ENCODE data around the gene UBE2L5.
A peak's percentile ranks its signal among the peaks of the same experiment; 100 is the strongest.

UBE2L5 gene

DNA sequence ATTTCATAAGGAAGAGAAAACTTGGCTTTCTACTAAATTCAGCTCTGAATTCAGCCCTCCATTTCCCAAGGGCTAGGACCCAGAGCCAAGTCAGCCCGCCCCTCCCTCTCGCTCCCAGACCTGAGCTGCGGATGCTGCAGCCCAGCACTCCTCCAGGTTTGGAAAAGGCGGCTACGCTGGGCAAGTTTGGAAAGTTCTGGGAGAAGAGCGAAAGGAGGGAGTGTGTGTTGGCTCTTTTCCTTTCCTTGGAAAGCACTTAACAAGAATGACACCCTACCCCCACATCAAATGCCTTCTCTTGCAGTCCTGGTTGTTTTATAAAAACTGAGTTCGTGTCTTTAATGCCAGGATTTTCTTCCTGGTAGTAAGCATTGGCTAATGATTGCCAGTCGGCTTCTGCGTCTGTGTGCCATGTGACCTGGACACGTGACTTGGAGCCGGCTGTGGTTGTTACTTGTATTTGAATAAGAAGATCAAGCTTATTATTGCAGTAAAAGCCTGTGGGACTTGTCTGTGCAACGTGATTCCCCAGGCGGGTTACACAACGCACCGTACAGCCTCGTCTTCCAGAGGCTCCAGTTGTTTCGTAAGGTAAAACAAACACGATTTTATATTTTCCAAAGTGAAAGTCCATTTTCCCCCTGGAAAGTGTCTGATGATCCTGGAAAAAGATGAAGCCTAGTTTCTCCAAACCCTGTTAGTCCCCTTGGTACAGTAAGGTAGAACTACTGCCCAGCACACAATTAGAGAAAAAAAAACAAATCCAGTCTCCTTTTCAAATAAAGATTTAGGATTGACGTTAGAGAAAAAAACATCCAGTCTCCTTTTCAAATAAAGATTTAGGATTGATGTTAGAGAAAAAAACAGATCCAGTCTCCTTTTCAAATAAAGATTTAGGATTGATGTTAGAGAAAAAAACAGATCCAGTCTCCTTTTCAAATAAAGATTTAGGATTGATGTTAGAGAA, 26.8 kb upstream of the UBE2L5 start:
- peak overlapping the region; percentile 98 for H3K27ac ChIP-seq
- DNase-seq (ENCODE audit: low spot score): peak; percentile 67
- TF ChIP-seq, protein P1, sequence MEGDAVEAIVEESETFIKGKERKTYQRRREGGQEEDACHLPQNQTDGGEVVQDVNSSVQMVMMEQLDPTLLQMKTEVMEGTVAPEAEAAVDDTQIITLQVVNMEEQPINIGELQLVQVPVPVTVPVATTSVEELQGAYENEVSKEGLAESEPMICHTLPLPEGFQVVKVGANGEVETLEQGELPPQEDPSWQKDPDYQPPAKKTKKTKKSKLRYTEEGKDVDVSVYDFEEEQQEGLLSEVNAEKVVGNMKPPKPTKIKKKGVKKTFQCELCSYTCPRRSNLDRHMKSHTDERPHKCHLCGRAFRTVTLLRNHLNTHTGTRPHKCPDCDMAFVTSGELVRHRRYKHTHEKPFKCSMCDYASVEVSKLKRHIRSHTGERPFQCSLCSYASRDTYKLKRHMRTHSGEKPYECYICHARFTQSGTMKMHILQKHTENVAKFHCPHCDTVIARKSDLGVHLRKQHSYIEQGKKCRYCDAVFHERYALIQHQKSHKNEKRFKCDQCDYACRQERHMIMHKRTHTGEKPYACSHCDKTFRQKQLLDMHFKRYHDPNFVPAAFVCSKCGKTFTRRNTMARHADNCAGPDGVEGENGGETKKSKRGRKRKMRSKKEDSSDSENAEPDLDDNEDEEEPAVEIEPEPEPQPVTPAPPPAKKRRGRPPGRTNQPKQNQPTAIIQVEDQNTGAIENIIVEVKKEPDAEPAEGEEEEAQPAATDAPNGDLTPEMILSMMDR (conservative IDR thresholded peaks at IDR 0.05; ENCODE audit: low read depth): no peak
- ChIA-PET CTCF (interaction anchor here (0.6 to 1.1 kb wide), 4 partner anchors 12 to 173 kb away, joined by 3 to 4 read pairs (median 4); no protein-coding TSS in a partner anchor), POLR2A (ENCODE audit: low non-redundant PET) (interaction anchor here (0.6 kb wide), 1 partner anchor 263 kb away, joined by 3 read pairs; no protein-coding TSS in a partner anchor)

DNA sequence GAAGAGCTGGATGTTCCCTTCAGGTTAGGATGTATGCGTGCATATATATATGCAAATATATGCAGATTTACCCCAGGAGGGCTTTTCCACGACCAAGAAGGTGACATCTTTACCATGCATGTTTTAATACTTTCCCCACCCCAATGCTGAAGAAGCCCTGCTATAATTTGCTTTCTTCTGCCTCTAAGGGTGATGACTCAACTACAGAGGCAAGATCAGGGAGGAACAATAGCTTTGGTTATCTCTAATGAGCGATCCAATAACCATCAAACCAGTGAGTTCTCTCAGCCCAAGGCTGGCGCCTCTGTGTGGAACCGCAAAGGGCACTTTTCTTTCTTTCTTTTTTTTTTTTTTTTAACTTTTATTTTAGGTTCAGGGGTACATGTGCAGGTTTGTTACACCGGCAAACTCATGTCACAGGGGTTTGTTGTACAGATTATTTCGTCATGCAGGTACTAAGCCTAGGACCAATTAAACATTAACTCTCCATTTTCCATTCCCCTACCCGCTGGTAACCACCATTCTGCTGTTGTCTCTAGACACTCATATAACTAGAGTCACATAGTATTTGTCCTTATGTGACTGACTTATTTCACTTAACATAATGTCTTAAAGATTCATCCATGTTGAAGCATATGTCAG, 25.7 kb upstream of the UBE2L5 start:
- POLR2A ChIA-PET (ENCODE audit: low non-redundant PET): interaction anchor here (0.7 kb wide), 1 partner anchor 79 kb away, joined by 4 read pairs; no protein-coding TSS in a partner anchor
- H3K27ac ChIP-seq: no peak overlapping the region
- DNase-seq (ENCODE audit: low spot score): no peak
- CTCF ChIA-PET: interaction anchor here (0.6 to 1.1 kb wide), 3 partner anchors 12 to 71 kb away, joined by 4 read pairs; no protein-coding TSS in a partner anchor
- TF ChIP-seq, protein P1 (conservative IDR thresholded peaks at IDR 0.05; ENCODE audit: low read depth): no peak

DNA sequence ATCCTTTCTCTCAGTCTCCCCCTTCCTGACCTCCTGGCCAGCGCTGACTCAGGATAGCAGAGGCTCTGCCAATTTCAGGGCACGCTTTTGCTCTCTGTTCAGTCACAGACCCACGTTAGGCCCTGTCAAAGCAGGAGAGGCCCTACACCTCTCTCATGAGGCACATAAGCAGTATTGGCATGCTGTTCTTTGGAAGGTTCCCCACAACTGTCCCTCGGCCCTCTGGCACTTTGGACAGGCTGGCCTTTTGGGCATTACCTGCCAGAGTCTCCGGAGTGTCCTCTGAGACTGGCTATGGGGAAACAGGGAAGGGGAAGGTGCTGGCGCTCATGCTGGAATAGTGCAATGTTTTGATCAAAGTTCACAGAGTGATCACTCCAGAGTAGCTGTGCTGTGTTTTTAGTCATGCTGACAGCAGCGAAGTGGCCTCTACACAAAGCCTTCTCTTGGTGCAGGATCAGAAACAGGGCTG, 23.7 kb upstream of the UBE2L5 start:
- H3K27ac ChIP-seq: no peak overlapping the region
- no peak for DNase-seq (ENCODE audit: low spot score)
- ChIA-PET CTCF (no interaction called here), POLR2A (ENCODE audit: low non-redundant PET) (no interaction called here)
- TF ChIP-seq, protein P1 (conservative IDR thresholded peaks at IDR 0.05; ENCODE audit: low read depth): no peak

DNA sequence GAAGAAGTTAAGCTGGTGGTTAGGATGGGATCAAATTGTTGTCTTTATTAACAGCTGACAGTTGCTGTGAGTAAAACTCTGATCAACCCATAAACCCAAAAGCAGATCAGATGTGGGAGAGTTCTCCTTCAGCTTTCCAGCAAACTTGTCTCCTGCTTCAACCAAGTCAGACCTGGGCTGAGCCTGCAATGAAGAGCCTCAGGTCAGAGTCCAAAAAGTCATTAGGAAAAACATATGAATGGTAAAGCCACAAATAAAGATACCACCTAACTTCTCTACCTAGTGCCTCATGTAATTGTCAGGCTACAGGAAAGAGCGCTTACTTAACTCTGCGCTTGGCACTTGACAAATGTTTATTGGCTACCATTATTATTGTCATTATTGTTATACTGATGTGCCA, 21.9 kb upstream of the UBE2L5 start:
- ChIA-PET CTCF (interaction anchor here (0.6 kb wide), 1 partner anchor 145 kb away, joined by 3 read pairs; no protein-coding TSS in a partner anchor), POLR2A (ENCODE audit: low non-redundant PET) (no interaction called here)
- H3K27ac ChIP-seq: no peak overlapping the region
- DNase-seq (ENCODE audit: low spot score): no peak
- TF ChIP-seq, protein P1 (conservative IDR thresholded peaks at IDR 0.05; ENCODE audit: low read depth): no peak

DNA sequence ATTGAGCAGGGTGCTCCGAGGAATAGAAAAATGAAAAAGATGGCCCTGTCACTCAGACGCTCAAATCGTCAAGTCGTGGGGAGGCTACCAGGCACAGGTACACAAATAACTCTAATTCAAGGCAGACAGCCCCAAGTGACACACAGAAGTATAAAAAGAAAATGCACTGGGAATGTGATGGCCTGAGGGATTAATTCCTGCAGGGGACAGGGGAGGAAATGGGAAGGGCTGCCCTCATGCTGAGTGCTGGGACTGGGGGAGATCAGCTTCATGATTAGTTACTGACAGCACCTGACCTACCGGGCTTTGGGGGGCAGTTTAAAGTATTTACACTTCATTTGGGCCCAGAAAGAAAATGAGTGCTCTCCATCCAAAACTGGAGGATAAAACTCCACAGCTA, 20.9 kb upstream of the UBE2L5 start:
- DNase-seq (ENCODE audit: low spot score): no peak
- ChIA-PET POLR2A (ENCODE audit: low non-redundant PET) (no interaction called here), CTCF (interaction anchor here (0.6 kb wide), 1 partner anchor 53 kb away, joined by 3 read pairs; no protein-coding TSS in a partner anchor)
- no peak overlapping the region for H3K27ac ChIP-seq
- TF ChIP-seq, protein P1 (conservative IDR thresholded peaks at IDR 0.05; ENCODE audit: low read depth): no peak

DNA sequence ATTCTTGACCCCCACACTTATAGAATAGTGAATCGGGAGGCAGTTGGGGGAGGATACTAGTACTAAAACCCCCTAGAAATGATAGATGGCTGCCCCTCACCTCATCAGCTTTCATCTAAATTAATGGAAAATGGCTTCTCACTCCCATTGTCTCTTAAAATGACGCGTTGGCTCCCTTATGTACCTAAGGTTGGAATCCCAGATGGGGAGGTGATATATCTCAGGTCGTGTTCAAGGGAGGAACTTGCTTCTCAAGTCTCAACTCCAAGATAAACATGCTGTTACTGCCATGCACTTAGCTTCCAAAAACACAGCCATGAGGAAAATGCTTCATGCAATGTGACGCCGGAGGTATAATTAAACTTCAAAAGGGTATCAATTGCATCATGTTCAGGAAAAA, 18.8 kb upstream of the UBE2L5 start:
- no peak overlapping the region for H3K27ac ChIP-seq
- DNase-seq (ENCODE audit: low spot score): no peak
- TF ChIP-seq, protein P1 (conservative IDR thresholded peaks at IDR 0.05; ENCODE audit: low read depth): no peak
- ChIA-PET POLR2A (ENCODE audit: low non-redundant PET) (no interaction called here), CTCF (no interaction called here)
